Muscle layer of duodenum (tissue), 2 donors: ENCODE measurements around the gene RAD51B.

Experiments
- H3K27ac ChIP-seq: one replicate; pipeline ENCODE4 v1.7.0; 2013; ENCODE audit warnings: mild to moderate bottlenecking, low read length
- H3K27me3 ChIP-seq: one replicate; pipeline ENCODE4 v1.7.0; 2013; ENCODE audit warnings: low read depth, mild to moderate bottlenecking, control low read depth, low read length
- H3K36me3 ChIP-seq, 2 donors: one replicate each; pipeline ENCODE4 v1.7.0; 2013; ENCODE audit warnings: low read length in 2 of 2, control low read depth in 1 of 2, mild to moderate bottlenecking in 1 of 2; ENCODE audit not compliant: insufficient read depth in 2 of 2, control insufficient read depth in 1 of 2
- H3K4me1 ChIP-seq, 2 donors: one replicate each; pipeline ENCODE4 v1.7.0; 2013; ENCODE audit warnings: low read length in 2 of 2, mild to moderate bottlenecking in 2 of 2, control low read depth in 1 of 2, moderate library complexity in 1 of 2; ENCODE audit not compliant: insufficient read depth in 2 of 2, control insufficient read depth in 1 of 2
- H3K4me3 ChIP-seq, 2 donors: one replicate each; pipeline ENCODE4 v1.7.0; 2013; ENCODE audit warnings: low read length in 2 of 2, low read depth in 1 of 2, mild to moderate bottlenecking in 1 of 2
- H3K9me3 ChIP-seq, 2 donors: one replicate each; pipeline ENCODE4 v1.7.0; 2013; ENCODE audit warnings: low read length in 2 of 2, control low read depth in 1 of 2, mild to moderate bottlenecking in 1 of 2; ENCODE audit not compliant: control insufficient read depth in 1 of 2
- donor health status: healthy.

The RAD51B gene

DNA sequence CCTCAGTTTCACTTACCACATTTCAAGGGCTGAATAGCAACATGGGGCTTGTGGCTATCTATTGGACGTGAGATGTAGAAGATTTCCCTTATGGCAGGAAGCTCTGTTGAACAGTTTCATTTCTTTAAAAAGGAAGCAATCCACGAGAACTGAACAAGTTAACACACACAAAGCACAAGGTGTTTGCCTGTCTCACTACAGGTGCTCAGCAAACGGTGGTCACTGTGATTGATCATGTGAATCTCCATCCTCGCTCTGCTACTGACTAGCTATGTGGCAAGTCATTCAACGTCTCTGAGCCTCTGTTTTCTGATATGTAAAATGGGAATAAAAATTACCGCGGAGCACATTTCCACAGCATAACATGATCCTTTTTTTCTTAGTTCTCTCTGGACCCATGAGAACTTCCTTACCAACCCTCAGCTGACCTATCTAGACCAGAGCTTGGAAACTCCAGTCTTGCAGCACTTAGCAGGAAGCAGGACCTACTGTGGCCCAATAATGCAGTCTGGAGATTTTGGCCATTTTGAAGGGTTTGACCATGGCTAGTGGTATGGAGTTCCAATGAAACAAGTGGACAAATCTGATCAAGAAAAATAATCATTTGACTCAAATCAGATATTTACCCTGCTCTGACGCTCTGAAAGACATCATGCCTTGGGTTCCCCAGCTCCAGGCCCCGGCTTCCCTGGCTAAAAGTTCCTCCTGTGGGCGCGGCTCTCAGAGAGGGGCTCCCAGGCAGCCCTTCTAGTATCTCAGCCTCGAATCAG, 694.4 kb downstream of the RAD51B start:
- Histone ChIP-seq H3K27me3 (no peaks in the 10 kb centered on the region), H3K27ac (peak overlapping the region; percentile 63), H3K9me3 (no peaks in the 10 kb centered on the region), H3K4me1 (peaks cover 24 to 55% of the 10 kb centered on the region in 2 donors), H3K4me3 (no peak overlapping the region), H3K36me3 (no peaks in the 10 kb centered on the region)

DNA sequence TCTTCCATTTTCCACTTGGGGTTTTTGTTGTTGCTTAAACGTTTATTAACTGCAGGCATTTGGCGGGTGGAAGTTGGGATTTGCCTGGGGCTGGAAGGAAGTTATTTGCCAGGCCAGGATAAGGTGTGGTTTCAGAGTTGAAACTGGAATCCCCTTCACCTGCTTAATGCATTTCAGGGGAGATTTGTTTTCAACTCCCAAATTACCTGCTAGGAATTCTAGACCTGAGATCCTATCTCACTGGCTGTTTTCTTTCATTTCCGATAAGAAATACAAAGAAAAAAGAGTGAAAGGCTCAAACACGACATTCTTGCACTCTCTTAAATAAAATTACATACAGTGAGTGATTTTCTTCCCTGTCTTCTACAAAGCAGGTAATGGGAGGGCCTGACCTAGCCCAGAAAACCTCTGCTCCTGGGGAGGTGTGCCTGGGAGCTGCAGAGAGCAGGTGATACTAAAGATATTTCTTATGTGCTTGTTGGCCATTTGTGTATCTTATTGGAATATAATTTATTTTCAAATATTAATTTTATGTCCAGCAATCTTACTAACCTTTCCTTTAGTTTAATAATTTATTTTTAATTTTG, 695.1 kb downstream of the RAD51B start:
- no peaks in the 10 kb centered on the region for H3K36me3 ChIP-seq
- no peak overlapping the region for H3K27ac ChIP-seq
- no peaks in the 10 kb centered on the region for H3K27me3 ChIP-seq
- H3K9me3 ChIP-seq = no peaks in the 10 kb centered on the region
- H3K4me1 ChIP-seq = peaks cover 27 to 55% of the 10 kb centered on the region in 2 donors
- no peak overlapping the region for H3K4me3 ChIP-seq

DNA sequence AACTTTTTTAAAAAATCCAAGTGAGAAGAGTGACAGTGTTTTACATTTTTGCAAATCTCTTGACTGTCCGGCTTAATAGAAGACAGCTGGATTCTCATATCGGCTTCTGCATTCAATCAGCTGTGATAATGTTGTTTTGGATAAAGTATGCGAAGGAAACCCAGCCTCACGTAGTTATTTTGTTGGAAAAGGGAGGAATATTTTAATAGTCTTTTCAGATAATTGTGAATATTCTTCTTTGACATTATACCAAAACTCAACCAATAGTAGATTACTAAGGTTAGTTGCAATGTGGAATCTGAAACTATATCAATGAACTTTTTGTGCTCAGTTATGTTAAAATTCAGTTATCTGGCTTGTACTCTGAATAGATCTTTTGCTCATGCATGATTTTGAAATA, 696.8 kb downstream of the RAD51B start:
- no peak overlapping the region for H3K4me3 ChIP-seq
- H3K4me1 ChIP-seq = peaks cover 27 to 46% of the 10 kb centered on the region in 2 donors
- no peaks in the 10 kb centered on the region for H3K36me3 ChIP-seq
- H3K9me3 ChIP-seq = no peaks in the 10 kb centered on the region
- no peaks in the 10 kb centered on the region for H3K27me3 ChIP-seq
- no peak overlapping the region for H3K27ac ChIP-seq

DNA sequence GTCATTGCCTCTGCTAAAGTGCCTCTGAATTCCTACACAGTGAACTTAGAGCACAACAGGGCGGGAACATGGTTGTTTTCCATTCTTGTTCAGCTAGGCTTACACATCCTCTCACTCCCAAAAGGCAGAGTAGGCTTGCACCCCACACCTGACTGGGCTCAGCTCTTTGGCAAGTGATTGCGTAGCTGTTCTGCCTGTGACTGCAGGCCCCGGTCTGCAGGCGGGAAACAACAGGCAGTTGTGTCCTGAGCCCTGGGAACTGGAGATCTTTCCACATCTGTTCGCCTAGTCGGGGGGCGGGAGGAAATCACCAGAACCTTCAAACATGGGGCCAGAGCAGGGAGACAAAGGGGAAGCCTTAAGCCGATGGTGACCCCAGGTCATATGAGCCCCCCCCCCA, 698.6 kb downstream of the RAD51B start:
- Histone ChIP-seq H3K9me3 (no peaks in the 10 kb centered on the region), H3K4me1 (peaks cover 33 to 44% of the 10 kb centered on the region in 2 donors), H3K36me3 (no peaks in the 10 kb centered on the region), H3K27ac (no peak overlapping the region), H3K27me3 (no peaks in the 10 kb centered on the region), H3K4me3 (no peak overlapping the region)

DNA sequence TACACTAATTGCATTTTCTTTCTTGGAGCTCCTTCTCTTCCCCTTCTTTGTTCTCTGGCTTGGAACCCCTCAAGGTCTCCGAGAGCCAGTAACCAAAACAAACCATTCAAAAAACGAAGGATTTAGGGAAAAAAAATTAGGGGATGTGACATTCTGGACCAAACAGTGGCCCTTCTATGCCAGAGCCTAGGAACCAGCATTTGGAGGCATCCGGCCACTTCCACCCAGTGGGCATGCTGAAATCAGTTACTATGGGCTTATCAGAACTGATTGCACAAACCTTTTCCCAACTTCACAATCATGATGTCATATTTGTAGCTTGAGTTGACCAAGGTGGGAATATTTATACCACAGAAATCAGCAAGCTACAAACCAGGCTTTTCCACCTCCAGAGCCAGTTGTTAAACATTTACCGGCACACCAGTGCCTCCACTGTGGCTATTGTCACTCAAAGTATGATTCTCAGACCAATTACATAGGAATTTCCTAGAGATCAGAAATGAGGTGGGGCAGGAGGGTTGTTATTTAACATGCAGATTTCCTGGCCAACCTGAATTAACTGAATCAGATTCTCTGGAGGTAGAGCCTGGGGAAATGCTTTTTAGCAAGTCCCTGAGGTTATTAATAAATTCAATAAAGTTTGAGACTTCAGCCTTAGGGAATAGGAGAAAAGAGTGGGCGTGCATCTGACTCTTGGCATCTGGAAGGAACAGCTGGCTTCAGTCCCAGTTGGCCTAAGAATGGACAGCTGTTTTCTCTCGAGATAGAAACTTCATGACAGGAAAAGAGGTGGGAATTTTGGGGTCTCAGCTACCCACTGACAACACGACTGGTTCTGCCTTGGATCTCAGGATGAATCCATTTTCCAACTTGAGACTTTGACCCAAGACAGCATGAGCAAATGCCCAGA, 699.4 kb downstream of the RAD51B start:
- H3K27me3 ChIP-seq = no peaks in the 10 kb centered on the region
- H3K4me3 ChIP-seq = peak overlapping the region in 1 of 2 donors; percentile 1
- no peaks in the 10 kb centered on the region for H3K9me3 ChIP-seq
- H3K36me3 ChIP-seq = no peaks in the 10 kb centered on the region
- H3K27ac ChIP-seq = peak overlapping the region; percentile 21
- peaks cover 30 to 44% of the 10 kb centered on the region in 2 donors for H3K4me1 ChIP-seq

DNA sequence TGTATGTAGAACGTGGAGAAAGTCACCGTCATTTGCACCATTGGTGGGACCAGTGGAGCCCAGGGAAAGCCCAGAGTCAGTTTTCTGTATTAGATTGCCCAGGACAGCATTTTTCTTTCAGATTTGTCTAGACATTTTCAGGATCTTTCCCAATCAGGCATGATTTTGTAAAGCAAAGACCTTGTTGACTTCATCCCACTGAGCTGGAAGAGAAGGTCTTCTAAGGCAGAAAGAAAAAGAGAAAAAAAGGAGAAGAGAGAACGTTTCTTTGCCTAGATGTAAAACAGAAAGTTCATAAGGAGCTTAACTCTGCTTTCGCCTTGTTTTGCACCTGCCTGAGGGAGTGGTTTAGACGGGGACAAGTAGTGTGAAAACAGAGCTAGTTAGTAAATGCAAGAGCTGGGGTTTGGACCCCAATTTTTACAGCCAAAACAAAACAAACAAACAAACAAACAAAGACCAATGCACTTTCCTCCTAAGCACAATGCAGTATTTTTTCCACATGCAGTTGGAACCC, 700.1 kb downstream of the RAD51B start:
- no peaks in the 10 kb centered on the region for H3K9me3 ChIP-seq
- H3K36me3 ChIP-seq = no peaks in the 10 kb centered on the region
- peak overlapping the region; percentile 21 for H3K27ac ChIP-seq
- no peak overlapping the region for H3K4me3 ChIP-seq
- no peaks in the 10 kb centered on the region for H3K27me3 ChIP-seq
- peaks cover 30 to 44% of the 10 kb centered on the region in 2 donors for H3K4me1 ChIP-seq

DNA sequence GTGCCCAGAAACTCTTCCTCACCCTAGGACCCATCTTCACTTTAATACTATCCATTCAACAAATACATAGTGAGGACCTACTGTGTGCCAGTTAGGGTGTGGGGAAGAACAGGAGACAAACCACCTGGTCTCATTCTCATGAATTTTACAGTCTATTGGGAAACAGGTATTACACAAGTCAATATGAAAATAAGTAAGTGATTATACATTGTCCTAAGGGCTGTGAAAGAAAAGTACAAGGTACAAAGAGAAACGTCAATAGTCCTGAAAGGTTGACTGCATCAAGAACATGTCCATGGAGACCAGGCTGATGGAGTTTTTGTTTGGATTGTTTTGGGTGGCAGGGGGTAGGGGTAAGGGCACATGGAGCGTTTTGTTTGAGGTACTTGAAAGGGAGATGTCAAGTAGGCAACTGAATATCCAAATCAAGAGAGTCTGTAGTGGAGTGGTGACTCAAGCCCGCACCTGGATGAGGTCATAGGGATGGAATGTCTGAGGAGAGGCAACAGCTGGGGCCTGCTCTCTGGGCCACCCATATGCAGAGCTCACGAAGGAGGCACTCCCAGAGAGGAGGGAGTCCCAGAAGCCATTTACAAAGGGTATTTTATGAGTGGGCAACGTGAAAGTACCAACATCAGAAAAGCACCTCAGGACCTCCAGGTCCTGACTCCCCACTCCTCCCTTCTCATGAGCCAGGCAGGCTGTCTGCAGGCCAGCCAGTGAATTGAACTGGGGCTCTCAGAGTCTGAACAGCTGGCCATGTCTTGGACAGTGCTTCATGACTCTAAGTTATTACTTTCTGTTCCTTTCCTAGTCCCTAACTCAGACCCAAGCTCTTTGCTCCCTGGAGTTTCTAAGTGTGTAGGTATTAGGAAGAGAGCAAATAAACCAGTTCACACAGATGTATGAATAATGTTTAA, 701.3 kb downstream of the RAD51B start:
- H3K36me3 ChIP-seq = no peaks in the 10 kb centered on the region
- no peaks in the 10 kb centered on the region for H3K9me3 ChIP-seq
- peak overlapping the region; percentile 68 for H3K27ac ChIP-seq
- H3K27me3 ChIP-seq = no peaks in the 10 kb centered on the region
- no peak overlapping the region for H3K4me3 ChIP-seq
- H3K4me1 ChIP-seq = peaks cover 30 to 44% of the 10 kb centered on the region in 2 donors

DNA sequence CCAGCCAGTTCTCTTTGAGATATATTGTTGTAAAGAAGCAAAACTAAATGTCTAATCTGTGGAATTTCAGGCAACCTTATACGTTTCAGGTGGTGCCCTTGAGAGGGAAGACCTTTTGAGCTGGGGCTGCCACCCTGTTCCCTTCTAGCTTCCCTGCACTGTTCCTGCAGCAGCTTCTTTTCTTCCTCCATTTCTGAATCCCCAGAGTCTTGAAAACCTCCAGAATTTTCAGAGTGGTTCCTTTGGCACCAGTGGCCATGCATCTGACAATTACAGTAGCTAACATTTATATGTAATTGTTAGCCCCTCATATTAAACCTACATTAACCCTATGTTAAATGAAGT, 702.0 kb downstream of the RAD51B start:
- Histone ChIP-seq H3K36me3 (no peaks in the 10 kb centered on the region), H3K27ac (peak overlapping the region; percentile 68), H3K27me3 (no peaks in the 10 kb centered on the region), H3K4me3 (no peak overlapping the region), H3K9me3 (no peaks in the 10 kb centered on the region), H3K4me1 (peaks cover 30 to 46% of the 10 kb centered on the region in 2 donors)

DNA sequence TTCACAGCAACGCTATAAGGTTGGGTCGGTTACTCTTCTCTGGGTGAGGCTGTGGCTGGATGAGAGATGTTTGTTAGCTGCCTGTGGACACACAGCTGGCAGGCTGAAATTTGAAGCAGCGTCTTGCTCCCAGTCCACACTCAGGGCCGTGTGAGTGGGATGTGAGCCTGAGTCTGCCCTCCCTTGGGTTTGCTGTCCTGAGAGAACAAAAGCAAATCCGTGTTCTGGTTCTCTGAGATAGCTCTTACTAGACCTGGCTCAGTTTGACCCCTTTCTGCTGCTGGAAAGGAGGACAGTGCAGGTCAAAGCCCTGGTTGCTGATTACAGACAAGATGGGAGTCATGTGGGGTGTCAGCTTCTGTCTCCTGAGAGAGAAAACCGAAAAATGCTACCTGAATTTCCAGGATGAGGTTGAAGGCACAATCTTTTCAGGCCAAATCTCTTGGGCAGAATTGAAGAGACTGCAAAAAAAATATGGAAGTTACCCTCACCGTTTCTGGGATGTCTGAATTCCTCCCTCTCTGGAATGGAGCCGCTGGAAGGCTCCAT, 702.5 kb downstream of the RAD51B start:
- peaks cover 30 to 48% of the 10 kb centered on the region in 2 donors for H3K4me1 ChIP-seq

DNA sequence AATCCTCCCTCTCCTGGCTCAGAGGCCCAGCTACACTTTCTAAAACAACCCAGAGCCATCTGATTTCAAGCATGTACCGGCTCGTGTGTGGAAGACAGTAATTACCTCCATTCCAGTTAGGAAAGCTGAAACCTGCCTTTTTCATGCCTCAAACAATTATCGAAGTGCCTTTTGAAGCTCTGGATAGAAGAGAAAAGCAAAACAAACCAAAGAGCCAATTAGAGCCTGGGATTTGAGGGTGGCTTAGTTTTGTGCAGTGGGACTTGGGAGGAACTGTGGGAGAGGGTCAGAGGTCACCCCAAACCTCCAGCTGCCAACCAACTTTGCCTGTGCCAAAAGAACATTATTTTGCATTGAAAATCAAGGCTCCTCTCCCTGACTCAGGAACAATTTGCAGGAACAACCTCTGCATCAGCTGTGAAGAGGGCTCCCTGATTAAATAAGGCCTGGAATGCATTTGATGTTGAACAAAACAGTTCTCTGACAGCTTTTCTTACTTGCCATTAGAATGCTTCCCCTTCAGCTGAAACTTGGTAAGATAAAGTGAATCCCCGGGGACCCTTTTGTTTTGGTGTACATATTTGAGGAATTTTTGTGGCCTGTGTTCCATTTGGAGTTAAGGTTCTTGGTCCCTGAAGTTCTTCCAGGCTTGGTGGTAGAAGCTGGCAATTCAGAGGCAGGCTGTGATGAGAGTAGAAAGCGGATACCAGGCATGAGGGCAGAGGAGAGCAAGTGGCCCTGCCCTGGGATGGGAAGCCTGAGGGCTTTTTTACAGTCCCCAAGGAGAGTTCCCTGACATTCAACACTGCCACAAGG, 703.1 kb downstream of the RAD51B start:
- no peak overlapping the region for H3K4me3 ChIP-seq
- peaks cover 36 to 49% of the 10 kb centered on the region in 2 donors for H3K4me1 ChIP-seq
- no peaks in the 10 kb centered on the region for H3K9me3 ChIP-seq

More for the DNA sequence above, 702.5 kb downstream of the RAD51B start:
- no peak overlapping the region for H3K4me3 ChIP-seq
- no peaks in the 10 kb centered on the region for H3K27me3 ChIP-seq
- no peaks in the 10 kb centered on the region for H3K9me3 ChIP-seq
- no peaks in the 10 kb centered on the region for H3K36me3 ChIP-seq
- peak overlapping the region; percentile 68 for H3K27ac ChIP-seq

More for the DNA sequence above, 703.1 kb downstream of the RAD51B start:
- H3K36me3 ChIP-seq = no peaks in the 10 kb centered on the region
- H3K27me3 ChIP-seq = no peaks in the 10 kb centered on the region
- peak overlapping the region; percentile 68 for H3K27ac ChIP-seq
